ENCODE measurements around the gene PRR16. TPM values are rescaled to one million over a fixed set of nuclear protein-coding genes. Genes with fewer than 3 reads are reported as not detected.

Gene PRR16
- total RNA-seq, 1 donor = 22.1 TPM

DNA sequence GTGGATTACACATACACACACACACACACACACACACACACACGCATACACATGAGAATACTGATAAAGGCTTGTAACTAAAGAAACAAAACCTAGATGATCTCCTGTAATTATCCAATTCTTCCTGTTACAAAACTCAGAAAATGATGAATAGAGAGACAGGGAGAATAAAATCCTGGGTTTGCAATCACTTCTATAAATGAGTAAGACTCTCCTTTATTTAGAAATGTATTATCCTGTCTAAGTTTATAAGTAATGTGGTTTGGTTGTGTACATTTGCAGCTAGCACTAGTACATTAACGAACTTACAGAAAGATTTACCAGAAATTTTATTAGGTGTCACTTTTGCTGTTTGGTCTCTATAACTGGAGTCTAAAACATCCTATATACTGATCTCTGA is 2.8 kb upstream of the PRR16 start:
- DNase-seq (ENCODE audit: low read depth) = no peak
- TF ChIP-seq, protein P1, sequence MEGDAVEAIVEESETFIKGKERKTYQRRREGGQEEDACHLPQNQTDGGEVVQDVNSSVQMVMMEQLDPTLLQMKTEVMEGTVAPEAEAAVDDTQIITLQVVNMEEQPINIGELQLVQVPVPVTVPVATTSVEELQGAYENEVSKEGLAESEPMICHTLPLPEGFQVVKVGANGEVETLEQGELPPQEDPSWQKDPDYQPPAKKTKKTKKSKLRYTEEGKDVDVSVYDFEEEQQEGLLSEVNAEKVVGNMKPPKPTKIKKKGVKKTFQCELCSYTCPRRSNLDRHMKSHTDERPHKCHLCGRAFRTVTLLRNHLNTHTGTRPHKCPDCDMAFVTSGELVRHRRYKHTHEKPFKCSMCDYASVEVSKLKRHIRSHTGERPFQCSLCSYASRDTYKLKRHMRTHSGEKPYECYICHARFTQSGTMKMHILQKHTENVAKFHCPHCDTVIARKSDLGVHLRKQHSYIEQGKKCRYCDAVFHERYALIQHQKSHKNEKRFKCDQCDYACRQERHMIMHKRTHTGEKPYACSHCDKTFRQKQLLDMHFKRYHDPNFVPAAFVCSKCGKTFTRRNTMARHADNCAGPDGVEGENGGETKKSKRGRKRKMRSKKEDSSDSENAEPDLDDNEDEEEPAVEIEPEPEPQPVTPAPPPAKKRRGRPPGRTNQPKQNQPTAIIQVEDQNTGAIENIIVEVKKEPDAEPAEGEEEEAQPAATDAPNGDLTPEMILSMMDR (IDR thresholded peaks at IDR 0.05; ENCODE audit: insufficient read depth, low read length) = no peak
- H3K4me3 ChIP-seq (ENCODE audit: low read depth, low read length) = no peak overlapping the region

DNA sequence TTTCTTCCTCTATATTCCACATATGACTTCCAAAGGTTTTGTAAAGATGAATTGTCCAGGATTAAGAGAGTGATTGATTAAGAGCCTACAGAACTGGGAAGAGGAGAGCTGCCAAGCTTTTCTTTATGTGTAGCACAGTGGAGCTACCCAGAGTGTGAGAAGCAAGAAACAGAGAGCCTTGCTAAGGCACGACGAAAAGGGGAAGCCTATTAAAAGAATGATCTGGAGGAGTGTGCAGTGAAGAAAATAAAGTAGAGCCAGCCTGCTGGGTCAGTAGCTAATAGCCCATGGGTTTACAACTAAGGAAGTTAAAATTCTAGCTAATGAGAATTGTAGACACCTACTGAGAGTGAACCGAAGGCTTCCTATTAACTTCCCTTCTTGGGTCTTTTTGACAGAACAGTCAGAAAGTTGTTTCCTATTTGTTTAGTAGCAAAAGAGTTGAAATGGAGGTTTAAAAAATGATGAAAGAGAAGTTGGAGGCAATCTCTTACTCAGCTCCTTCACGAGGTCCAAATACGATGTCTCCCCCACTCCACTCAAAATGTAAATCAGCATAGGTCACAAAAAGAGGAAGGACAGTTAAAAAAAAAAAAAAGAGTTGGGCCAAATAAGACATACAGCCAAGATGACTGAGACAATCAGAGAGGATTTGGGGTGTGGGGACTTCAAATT is 957 bp upstream of the PRR16 start:
- TF ChIP-seq, protein P1 (IDR thresholded peaks at IDR 0.05; ENCODE audit: insufficient read depth, low read length) = no peak
- no peak overlapping the region for H3K4me3 ChIP-seq (ENCODE audit: low read depth, low read length)
- no peak for DNase-seq (ENCODE audit: low read depth)

DNA sequence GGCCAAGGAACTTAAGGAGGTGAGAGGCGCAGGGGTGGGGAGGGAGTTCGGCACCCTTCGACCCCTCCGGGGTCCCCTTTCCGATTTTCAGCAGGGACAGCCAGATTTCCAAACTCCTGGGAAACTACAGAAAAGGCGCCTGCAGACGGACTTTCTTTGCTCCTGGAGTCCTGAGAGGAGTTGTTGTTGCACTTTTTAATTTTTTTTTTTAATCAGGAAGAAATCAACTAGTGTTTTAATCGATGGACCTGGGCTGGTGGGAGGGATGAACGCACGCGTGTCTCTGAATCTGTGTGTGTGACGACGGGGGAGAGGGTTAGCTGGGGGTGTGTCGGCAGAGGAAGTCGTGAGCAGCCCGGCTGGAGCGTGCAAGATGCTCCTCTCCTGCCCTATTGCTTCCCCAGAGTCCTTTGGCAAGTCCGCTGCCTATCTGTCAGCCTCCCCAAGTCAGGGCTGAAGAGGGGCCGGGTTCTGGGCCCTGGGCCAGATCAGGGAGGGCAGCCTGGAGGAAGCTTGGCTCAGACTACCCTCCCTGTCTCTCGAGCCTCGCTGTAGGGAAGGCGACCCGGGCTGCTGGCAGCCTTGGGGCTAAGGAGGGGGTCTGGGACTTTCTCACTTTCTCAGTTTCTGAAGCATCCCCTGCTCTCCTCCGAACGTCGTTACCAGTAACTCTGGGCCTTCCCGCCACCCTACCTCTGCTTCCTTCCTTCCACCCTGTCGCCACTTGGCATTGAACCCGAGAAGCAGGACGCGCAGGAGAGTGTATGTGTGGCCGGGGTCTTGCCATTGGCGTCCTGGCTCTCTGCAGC is 731 bp downstream of the PRR16 start:
- TF ChIP-seq, protein P1 (IDR thresholded peaks at IDR 0.05; ENCODE audit: insufficient read depth, low read length) = no peak
- DNase-seq (ENCODE audit: low read depth) = peak; percentile 66
- peak overlapping the region; percentile 91 for H3K4me3 ChIP-seq (ENCODE audit: low read depth, low read length)

DNA sequence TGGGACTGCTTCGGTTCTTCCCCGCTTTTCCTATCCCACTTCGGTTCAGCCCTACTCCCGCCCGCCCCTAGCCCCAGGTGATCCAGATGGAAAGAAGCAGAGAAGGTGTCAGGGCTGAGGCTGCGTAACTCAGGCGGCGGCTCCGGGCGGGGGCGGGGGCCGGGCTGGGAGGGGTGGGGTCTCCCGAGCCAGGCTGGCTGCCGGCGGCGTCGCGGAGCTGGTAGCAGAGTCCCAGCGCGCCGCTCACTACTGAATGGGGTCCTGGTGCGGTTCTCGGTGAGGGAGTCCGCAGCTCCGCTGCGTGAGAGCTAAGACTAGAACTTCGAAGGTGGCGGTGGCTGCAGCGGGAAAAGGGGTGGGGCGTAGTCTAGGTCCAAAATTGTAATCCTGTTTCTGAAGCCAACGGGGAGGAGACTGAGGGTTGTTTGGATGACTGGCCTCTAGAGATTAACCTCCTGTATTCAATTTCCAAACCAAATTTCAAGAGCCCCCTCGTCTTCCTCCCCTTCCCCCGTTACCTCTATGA is 1.4 kb downstream of the PRR16 start:
- H3K4me3 ChIP-seq (ENCODE audit: low read depth, low read length) = peak overlapping the region; percentile 91
- TF ChIP-seq, protein P1 (IDR thresholded peaks at IDR 0.05; ENCODE audit: insufficient read depth, low read length) = no peak
- peak; percentile 74 for DNase-seq (ENCODE audit: low read depth)

DNA sequence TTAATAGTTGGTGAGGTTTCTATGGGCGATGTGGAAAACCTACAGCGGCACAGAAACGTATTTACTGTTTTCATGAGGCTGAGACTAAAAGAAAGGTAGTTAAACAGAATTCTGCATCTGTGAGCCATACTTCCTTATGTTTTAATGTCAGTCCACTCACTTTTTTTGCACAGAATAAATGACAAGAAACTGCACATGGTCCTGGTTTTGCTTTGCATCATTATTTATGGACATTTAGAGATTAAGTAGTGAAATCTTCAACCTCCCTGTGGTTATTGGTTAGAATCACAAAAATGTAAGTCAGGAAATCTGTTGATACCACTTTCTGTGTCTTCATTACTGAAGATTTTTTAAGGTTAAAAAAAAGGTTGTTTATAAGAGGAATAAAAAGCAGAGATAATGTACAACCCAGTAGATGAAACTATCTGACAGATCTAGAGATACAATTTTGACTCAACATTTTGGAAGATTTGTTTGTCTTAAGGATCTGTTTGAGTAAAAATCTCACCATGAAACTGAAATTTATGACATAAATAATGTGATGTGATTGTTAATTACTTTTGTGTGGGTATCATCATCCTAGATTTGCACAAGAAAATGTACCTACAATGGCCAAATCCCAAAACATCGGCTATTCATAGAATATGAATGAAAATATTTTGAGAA is 2.4 kb downstream of the PRR16 start:
- DNase-seq (ENCODE audit: low read depth) = no peak
- TF ChIP-seq, protein P1 (IDR thresholded peaks at IDR 0.05; ENCODE audit: insufficient read depth, low read length) = no peak
- peak overlapping the region; percentile 91 for H3K4me3 ChIP-seq (ENCODE audit: low read depth, low read length)

DNA sequence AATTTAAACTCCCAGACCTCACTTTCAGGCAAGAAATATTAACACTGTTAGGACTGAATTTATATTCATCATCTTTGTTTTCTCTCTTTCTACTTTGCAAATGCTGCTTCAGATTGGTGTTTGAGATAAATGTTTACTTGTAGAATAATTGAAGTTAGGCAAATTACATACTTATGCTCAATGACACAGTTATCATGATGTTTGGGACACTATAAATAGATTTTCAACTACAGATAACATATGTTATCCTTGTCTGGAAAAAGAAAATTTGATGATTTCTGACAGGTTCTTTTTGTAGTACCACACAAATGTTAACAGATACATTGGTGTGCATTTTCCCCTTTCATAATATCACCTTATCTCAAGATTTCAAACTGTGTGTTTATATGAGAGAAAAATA is 7.9 kb downstream of the PRR16 start:
- TF ChIP-seq, protein P1 (IDR thresholded peaks at IDR 0.05; ENCODE audit: insufficient read depth, low read length) = no peak
- no peak for DNase-seq (ENCODE audit: low read depth)
- H3K4me3 ChIP-seq (ENCODE audit: low read depth, low read length) = no peak overlapping the region
